ENCODE measurements around the gene FRMD4A.

FRMD4A gene

GRCh38 chr10:14372606-14373005, 41.9 kb upstream of the FRMD4A start:
- TF ChIP-seq ARNT (IDR thresholded peaks at IDR 0.05) (no peak), CTBP1 (IDR thresholded peaks at IDR 0.05; ENCODE audit: borderline replicate concordance) (no peak), NFRKB (IDR thresholded peaks at IDR 0.05) (no peak), PKNOX1 (IDR thresholded peaks at IDR 0.05) (no peak), L3MBTL2 (conservative IDR thresholded peaks at IDR 0.05) (no peak), TARDBP (IDR thresholded peaks at IDR 0.05) (no peak), SUZ12 (IDR thresholded peaks at IDR 0.05) (no peak), SP1 (IDR thresholded peaks at IDR 0.05) (no peak), BHLHE40 (IDR thresholded peaks at IDR 0.05; ENCODE audit: borderline replicate concordance) (no peak), HDGF (IDR thresholded peaks at IDR 0.05; ENCODE audit: borderline replicate concordance) (no peak), LEF1 (IDR thresholded peaks at IDR 0.05; ENCODE audit: borderline replicate concordance) (no peak), FOXK2 (IDR thresholded peaks at IDR 0.05) (no peak), FOXM1 (IDR thresholded peaks at IDR 0.05; ENCODE audit: borderline replicate concordance) (no peak), ELF4 (IDR thresholded peaks at IDR 0.05) (no peak), FOXA1 (IDR thresholded peaks at IDR 0.05) (no peak), ZNF384 (IDR thresholded peaks at IDR 0.05) (no peak)
- ChIA-PET POLR2A (no interaction called here), CTCF (no interaction called here)
- no peak for DNase-seq (ENCODE audit: extremely low spot score)

- POLR2A ChIA-PET, result no interaction called here
- CTCF ChIA-PET, result interaction anchor here (1.3 kb wide), 1 partner anchor 14 kb away, joined by 4 read pairs; no protein-coding TSS in a partner anchor
- no peak for TF ChIP-seq ZNF384 (IDR thresholded peaks at IDR 0.05)
- no peak for DNase-seq (ENCODE audit: extremely low spot score)
Observed at GRCh38 chr10:14371581-14371980, 40.9 kb upstream of the FRMD4A start.

- ChIA-PET POLR2A (no interaction called here), CTCF (interaction anchor here (0.6 to 1.3 kb wide), 2 partner anchors 15 to 74 kb away, joined by 3 to 4 read pairs; no protein-coding TSS in a partner anchor)
- TF ChIP-seq PKNOX1 (IDR thresholded peaks at IDR 0.05) (no peak), ELF4 (IDR thresholded peaks at IDR 0.05) (no peak)
- no peak for DNase-seq (ENCODE audit: extremely low spot score)
Observed at GRCh38 chr10:14370894-14371293, 40.2 kb upstream of the FRMD4A start.

DNA sequence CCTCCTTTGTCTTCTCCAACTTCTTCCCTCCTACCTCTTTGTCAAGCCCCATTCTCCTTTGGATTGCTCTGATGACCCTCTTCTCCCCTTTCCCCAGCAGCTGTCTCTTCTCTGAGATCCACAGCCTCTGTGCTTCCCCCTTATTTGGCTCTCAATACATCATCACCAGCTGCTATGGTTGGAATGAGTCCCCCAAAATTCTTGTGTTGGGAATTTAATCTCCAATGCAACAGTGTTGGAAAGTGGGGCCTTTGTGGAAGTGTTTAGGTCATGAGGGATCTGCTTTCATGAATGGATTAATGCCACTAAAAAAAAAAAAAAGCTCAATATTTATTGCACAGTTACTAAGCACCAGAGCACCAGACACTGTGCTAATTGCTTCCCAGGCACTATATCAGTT, 39.2 kb upstream of the FRMD4A start:
- TF ChIP-seq TARDBP (IDR thresholded peaks at IDR 0.05), result no peak
- no peak for TF ChIP-seq SP1 (IDR thresholded peaks at IDR 0.05)
- TF ChIP-seq FOXK2 (IDR thresholded peaks at IDR 0.05), result no peak
- TF ChIP-seq ELF4 (IDR thresholded peaks at IDR 0.05), result no peak
- TF ChIP-seq PKNOX1 (IDR thresholded peaks at IDR 0.05), result no peak
- TF ChIP-seq ARNT (IDR thresholded peaks at IDR 0.05), result no peak
- CTCF ChIA-PET, result no interaction called here
- DNase-seq (ENCODE audit: extremely low spot score), result no peak

GRCh38 chr10:14366760-14367159, 36.0 kb upstream of the FRMD4A start:
- CTCF ChIA-PET, result no interaction called here
- POLR2A ChIA-PET, result no interaction called here
- TF ChIP-seq TARDBP (IDR thresholded peaks at IDR 0.05) (no peak), SP1 (IDR thresholded peaks at IDR 0.05) (no peak), BHLHE40 (IDR thresholded peaks at IDR 0.05; ENCODE audit: borderline replicate concordance) (no peak)
- no peak for DNase-seq (ENCODE audit: extremely low spot score)

More for the DNA sequence above, 39.2 kb upstream of the FRMD4A start:
- POLR2A ChIA-PET, result no interaction called here

DNA sequence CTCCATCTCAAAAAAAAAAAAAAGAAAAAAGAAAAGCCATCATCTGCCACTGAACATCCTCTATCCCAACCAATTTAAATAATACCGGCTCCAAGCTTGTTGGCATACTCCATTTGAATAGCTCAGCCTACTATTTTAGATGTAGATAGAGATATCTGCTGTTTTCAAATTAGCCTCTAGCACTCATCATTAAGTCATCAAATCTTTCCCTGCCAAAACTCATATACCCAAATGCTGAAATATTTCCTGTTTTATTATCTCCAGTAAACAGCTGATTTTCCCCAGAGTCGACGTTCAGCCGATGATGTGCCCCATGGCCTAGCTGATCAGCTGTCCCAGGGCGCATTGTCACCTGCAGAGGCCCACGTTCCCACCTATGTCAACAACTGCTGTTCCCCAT, 34.5 kb upstream of the FRMD4A start:
- DNase-seq (ENCODE audit: extremely low spot score), result no peak
- POLR2A ChIA-PET, result no interaction called here
- CTCF ChIA-PET, result no interaction called here
- TF ChIP-seq ZNF384 (IDR thresholded peaks at IDR 0.05) (no peak), BHLHE40 (IDR thresholded peaks at IDR 0.05; ENCODE audit: borderline replicate concordance) (no peak), LEF1 (IDR thresholded peaks at IDR 0.05; ENCODE audit: borderline replicate concordance) (no peak), ELF4 (IDR thresholded peaks at IDR 0.05) (no peak)

- ChIA-PET CTCF (no interaction called here), POLR2A (no interaction called here)
- TF ChIP-seq CTBP1 (IDR thresholded peaks at IDR 0.05; ENCODE audit: borderline replicate concordance), result no peak
- TF ChIP-seq PKNOX1 (IDR thresholded peaks at IDR 0.05), result no peak
- TF ChIP-seq ARNT (IDR thresholded peaks at IDR 0.05), result no peak
- no peak for TF ChIP-seq FOXM1 (IDR thresholded peaks at IDR 0.05; ENCODE audit: borderline replicate concordance)
- no peak for TF ChIP-seq TARDBP (IDR thresholded peaks at IDR 0.05)
- no peak for TF ChIP-seq ZNF384 (IDR thresholded peaks at IDR 0.05)
- no peak for DNase-seq (ENCODE audit: extremely low spot score)
Observed at GRCh38 chr10:14362104-14362503, 31.4 kb upstream of the FRMD4A start.

DNA sequence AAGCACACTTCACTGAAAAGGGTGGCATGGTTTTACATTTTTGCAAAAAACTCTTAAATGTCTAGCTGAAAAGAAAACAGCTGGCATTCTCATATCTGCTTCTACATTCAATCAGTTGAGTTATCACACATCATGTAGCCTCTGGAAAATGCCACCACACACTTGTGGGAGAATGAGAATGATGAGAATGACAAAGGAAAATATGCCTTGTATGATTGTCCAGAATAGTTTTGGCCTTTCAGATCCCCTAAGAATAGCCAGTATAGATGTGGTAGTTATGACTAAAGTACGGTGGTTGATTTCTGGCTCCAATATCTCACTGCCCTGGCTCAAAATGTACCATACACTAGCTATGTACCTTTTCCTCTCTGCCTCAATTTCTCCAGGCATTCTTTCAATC, 30.2 kb upstream of the FRMD4A start:
- no peak for DNase-seq (ENCODE audit: extremely low spot score)
- CTCF ChIA-PET, result no interaction called here
- POLR2A ChIA-PET, result no interaction called here
- TF ChIP-seq HDGF (IDR thresholded peaks at IDR 0.05; ENCODE audit: borderline replicate concordance), result no peak
